GM12864 (cell line): ENCODE data around the gene LDLRAD3.

Source experiments
- DNase-seq: peaks from one replicate; pipeline ENCODE4 v3.0.0-alpha.2; 2011; ENCODE audit warnings: low read depth
- H3K4me3 ChIP-seq: 2 replicates; pipeline ENCODE4 v1.5.1; 2011; ENCODE audit warnings: mild to moderate bottlenecking, low read depth, low read length, control low read depth
- CTCF ChIP-seq: IDR thresholded peaks from 2 replicates; pipeline ENCODE4 v1.5.1; 2011; ENCODE audit warnings: low read depth, mild to moderate bottlenecking, moderate library complexity, low read length, control low read depth, inconsistent platforms; ENCODE audit errors: missing control alignments

The LDLRAD3 gene

GRCh38 chr11:36151933-36152580, 208.2 kb downstream of the LDLRAD3 start:
- TF ChIP-seq CTCF = no peak
- DNase-seq = no peak
- H3K4me3 ChIP-seq = no peak overlapping the region

GRCh38 chr11:36153551-36153950, 209.7 kb downstream of the LDLRAD3 start:
- no peak for DNase-seq
- TF ChIP-seq CTCF = no peak
- no peak overlapping the region for H3K4me3 ChIP-seq

- H3K4me3 ChIP-seq = no peak overlapping the region
- no peak for TF ChIP-seq CTCF
- DNase-seq = no peak
Measured at GRCh38 chr11:36155124-36155561, 211.3 kb downstream of the LDLRAD3 start.

GRCh38 chr11:36155770-36156160, 211.9 kb downstream of the LDLRAD3 start:
- DNase-seq = no peak
- H3K4me3 ChIP-seq = no peak overlapping the region

GRCh38 chr11:36156161-36156816, 212.4 kb downstream of the LDLRAD3 start:
- no peak for TF ChIP-seq CTCF
- H3K4me3 ChIP-seq = no peak overlapping the region
- DNase-seq = no peak

More at GRCh38 chr11:36155770-36156160, 211.9 kb downstream of the LDLRAD3 start:
- no peak for TF ChIP-seq CTCF

GRCh38 chr11:36156817-36157519, 213.1 kb downstream of the LDLRAD3 start:
- no peak for TF ChIP-seq CTCF
- DNase-seq = no peak
- no peak overlapping the region for H3K4me3 ChIP-seq

GRCh38 chr11:36160091-36160490, 216.2 kb downstream of the LDLRAD3 start:
- no peak overlapping the region for H3K4me3 ChIP-seq

More at GRCh38 chr11:36160091-36160490, 216.2 kb downstream of the LDLRAD3 start:
- no peak for TF ChIP-seq CTCF
- DNase-seq = no peak
